ENCODE measurements around the gene CHRDL2.
"Not testable (repeated sequence)": the region's sequence is repeated elsewhere in the genome, so short reads cannot be mapped to it uniquely, and the experiment has no call there.

The CHRDL2 gene, protein sequence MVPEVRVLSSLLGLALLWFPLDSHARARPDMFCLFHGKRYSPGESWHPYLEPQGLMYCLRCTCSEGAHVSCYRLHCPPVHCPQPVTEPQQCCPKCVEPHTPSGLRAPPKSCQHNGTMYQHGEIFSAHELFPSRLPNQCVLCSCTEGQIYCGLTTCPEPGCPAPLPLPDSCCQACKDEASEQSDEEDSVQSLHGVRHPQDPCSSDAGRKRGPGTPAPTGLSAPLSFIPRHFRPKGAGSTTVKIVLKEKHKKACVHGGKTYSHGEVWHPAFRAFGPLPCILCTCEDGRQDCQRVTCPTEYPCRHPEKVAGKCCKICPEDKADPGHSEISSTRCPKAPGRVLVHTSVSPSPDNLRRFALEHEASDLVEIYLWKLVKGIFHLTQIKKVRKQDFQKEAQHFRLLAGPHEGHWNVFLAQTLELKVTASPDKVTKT

DNA sequence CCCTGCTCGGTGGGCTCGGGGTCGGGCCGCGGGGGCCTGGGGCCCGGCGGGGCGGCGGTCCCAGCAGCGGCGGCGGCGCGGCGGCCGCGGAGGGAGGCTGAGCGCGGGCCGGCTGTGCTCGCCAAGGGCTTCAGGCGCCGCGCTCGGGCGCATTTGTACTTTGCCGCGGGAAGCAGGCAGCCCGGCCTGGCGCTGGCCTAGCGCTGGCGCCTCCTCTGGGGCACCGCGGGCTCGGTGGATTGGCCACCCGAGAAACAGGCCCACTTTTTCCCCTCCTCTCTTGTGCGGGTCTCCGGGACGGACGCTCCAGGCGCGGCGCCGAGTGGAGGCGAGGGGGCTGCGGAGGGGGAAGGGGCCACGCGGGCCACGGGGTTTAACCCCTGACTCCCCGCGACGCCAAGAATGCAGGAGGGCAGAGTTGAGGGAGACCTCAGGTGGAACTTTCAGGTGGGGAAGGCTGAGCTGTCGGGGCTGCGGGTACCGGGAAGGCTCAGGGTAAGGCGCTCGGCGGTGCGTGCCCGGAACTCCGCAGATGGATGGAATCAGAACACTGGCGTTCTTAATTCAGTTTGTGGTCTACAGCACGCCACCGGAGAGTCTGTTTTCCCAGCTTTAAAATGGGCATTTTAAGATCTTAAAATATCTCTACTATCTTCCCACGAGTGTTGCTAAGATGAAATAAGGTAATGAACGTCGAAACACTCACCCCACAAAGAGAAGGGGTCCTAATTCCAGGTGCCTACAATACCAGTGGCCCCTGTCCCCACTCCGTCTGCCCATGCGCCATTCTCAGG, at the start of gene CHRDL2:
CHRDL2 (minus strand) TSS at position 126 of the 794 bp plus-strand sequence. CDS start 538 bp downstream, outside the sequence.
- DNase-seq (ENCODE audit: low read depth): no peak

- no peak for DNase-seq (ENCODE audit: low read depth)
These were observed 49.2 kb upstream of the CHRDL2 start for GRCh38 chr11:74780248-74781005.

GRCh38 chr11:74778581-74778980, 47.4 kb upstream of the CHRDL2 start:
- no peak for DNase-seq (ENCODE audit: low read depth)

GRCh38 chr11:74777877-74778276, 46.7 kb upstream of the CHRDL2 start:
- DNase-seq (ENCODE audit: low read depth): no peak

DNA sequence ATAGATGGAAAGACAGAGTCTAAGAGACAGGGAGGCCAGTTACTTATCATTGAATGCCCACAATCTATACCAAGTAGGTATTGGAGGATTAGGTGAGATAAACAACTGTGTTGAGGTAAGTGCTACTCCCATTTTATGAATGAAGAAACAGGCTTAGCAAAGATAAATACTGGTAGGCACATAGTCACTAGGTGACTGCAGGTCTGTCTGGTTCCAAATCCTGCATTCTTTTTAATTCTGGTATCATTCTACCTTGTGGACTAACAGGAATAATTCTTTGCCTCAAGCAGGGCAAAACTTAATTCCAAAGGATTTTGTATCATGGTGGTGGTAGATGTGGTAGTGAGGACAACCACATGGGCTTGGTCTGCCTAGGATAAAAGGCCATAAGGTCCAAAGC, 45.8 kb upstream of the CHRDL2 start:
- DNase-seq (ENCODE audit: low read depth): no peak

DNA sequence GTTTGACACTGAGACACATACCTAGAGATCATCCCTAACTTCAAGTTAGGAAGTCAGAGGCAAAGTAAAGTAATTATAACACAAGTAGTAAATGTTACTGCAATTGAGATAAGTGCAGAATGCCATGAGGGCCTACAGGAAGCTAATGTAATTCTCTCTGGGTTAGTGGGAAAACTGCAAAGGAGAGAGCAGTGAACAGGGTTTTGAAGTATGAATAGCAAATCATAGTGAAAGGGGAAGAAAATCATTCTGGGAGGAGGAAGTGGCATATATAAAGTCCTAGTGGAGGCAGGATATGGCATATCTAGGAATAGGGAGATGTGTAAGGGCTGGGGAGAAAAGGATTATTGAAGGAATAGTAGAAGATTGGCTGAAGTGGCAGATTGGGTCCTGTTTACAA, 45.3 kb upstream of the CHRDL2 start:
- no peak for DNase-seq (ENCODE audit: low read depth)

DNA sequence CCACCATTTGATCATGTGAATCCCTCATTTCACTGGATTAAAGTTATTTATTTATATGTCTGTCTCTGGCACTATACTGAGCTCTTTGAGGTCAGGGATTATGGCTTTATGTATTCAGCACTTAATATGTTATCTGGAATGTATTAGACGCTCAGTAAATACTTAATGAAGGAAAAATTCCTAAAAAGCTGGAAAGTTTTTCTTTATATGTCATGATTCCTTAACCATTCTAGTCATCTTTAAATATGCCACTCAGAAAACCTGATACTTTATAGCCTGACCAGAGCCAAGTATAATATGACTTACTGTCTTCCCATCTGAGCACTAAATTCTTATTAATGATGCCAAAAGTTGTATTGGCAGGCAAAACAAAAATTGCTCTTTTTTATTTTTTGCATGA, 44.5 kb upstream of the CHRDL2 start:
- no peak for DNase-seq (ENCODE audit: low read depth)

DNA sequence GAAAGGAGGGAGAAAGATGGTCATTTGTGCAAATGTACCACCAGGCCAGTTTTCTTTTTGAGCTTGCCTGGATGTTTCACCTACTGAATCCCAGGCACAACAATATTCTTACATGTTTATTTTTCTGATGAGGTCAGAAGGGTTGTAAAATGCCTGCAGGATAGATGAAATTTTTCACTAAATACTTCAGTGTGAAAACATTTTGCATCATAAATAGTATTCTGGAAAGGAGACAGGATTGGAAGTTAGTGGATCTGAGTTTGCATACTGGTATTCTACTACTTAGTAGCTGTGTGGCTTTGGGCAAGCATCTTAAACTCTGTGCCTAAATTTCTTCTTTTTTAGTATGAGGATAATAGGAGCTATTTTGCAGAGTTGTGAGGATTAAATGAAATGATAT, 42.2 kb upstream of the CHRDL2 start:
- DNase-seq (ENCODE audit: low read depth): no peak

DNA sequence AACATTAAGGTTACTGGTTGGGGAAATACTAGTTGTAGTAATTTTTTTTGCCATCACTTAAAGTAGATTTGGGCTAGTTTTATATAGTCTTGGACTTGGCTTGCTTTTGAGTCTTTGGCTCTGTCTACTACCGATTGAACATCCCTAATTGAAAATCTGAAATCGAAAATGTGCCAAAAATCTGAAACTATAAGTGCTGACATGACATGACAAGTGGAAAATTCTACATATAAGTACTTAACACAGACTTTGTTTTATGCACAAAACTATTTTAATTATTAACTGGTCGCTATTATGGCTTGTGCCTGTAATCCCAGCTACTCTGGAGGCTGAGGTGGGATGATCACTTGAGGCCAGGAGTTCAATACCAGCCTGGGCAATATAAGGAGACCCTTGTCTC, 39.9 kb upstream of the CHRDL2 start:
- no peak for DNase-seq (ENCODE audit: low read depth)

GRCh38 chr11:74770456-74770855, 39.2 kb upstream of the CHRDL2 start:
- DNase-seq (ENCODE audit: low read depth): no peak

- no peak for DNase-seq (ENCODE audit: low read depth)
These were observed 38.0 kb upstream of the CHRDL2 start for GRCh38 chr11:74769055-74769707.

- not testable (repeated sequence) for DNase-seq (ENCODE audit: low read depth)
These were observed 37.0 kb upstream of the CHRDL2 start for GRCh38 chr11:74768172-74768651.

DNA sequence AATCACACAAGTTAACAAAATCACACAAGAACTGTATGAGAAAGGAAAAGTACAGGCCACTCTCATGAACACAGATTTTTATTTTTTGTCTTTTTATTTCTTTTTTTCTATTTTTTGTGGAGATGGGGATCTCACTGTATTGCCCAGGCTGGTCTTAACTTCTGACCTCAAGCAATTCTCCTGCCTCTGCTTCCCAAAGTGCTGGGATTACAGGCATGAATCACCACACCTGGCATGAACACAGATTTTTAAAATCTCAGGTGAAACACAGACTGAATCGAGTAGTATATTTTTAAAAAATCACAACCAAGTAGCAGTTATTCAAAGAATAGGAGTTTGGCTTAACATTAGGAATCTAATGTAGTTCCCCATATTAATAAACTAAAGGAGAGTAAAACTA, 35.7 kb upstream of the CHRDL2 start:
- DNase-seq (ENCODE audit: low read depth): no peak

DNA sequence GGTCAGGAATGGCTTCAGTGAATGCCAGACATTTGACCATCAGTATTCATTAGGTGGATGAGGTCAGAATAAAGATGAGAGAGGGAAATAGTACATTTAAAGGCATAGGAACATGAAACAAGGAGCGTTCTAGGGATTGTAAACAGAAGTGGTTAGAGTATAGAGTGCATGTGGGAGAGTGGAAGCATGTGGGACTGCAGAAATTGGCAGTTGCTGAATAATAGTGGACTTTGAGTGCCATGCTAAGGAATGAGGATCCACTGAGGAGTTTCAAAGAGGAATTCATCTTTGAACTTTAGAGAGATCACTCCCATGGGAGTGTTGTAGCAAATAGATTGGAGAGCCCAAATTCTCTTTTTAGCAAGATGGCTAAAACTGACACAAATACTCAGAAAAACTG, 25.3 kb upstream of the CHRDL2 start:
- no peak for DNase-seq (ENCODE audit: low read depth)

- no peak for DNase-seq (ENCODE audit: low read depth)
These were observed 24.3 kb upstream of the CHRDL2 start for GRCh38 chr11:74755395-74755995.

GRCh38 chr11:74754507-74755252, 23.5 kb upstream of the CHRDL2 start:
- DNase-seq (ENCODE audit: low read depth): no peak

GRCh38 chr11:74751303-74751702, 20.1 kb upstream of the CHRDL2 start:
- DNase-seq (ENCODE audit: low read depth): no peak

DNA sequence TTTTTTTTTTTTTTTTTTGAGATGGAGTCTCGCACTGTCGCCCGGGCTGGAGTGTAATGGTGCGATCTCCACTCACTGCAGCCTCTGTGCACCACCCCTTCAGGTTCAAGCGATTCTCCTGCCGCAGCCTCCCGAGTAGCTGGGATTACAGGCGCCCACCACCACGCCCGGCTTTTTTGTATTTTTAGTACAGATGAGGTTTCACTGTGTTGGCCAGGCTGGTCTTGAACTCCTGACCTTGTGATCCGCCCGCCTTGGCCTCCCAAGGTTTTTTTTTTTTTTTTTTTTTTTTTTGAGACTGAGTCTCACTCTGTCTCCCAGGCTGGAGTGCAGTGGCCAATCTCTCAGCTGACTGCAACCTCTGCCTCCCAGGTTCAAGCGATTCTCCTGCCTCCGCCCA, 19.4 kb upstream of the CHRDL2 start:
- not testable (repeated sequence) for DNase-seq (ENCODE audit: low read depth)

DNA sequence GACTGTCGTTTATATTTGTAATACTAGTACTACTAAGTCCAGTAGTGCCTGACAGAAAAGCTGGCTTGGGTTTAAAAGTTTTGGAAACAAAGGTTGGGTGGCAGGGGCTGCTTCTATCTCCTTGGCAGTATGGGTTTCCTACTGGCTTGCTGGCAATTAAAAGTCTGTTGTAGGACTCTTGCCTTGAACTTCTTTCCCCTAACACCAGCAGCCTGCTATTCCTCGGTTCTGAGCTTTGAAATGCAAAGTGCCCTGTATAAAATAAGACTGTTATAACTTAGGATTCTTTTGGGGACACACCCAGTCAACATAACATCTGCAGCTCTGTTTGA, 18.7 kb upstream of the CHRDL2 start:
- no peak for DNase-seq (ENCODE audit: low read depth)

DNA sequence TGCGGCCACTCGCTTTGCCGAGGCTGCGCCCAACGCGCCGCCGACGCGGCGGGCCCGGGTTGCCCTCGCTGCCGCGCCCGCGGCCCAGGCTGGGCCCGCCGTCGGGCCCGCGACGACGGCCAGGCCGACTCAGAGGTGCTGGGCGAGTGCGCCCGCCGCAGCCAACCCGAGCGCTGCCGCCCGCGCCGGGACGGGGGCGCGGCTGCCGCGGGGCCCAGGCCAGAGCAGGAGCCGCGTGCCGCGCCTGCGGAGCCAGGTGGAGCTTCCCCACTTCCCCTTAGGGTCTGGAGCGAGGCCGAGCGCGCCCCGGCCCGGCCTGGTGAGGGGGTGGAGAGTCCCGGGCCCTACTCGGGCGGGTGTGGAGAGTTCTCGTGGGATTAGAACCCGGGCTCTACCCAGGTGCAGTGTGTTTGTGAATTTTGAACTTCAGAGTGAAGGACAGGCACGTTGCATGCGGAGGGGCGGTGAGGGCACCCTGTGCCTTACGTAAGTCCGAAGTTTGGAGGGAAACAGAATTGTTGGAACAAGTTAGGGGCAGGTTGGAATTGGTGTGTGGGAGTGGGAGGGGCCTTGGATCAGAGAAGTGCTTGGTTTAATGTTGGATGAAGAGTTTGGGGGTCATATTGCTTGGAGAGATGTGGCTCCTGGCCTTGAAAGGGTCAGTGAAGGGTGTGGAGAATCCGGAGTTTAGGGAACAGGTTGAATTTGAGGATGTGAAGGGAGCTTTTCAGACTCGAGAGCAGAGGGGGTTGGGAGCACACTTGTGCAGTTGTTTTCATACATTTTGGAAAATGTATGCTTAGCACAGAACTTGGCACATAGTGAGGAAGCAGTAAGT, 18.1 kb upstream of the CHRDL2 start:
- peak; percentile 51 for DNase-seq (ENCODE audit: low read depth)

All from stimulated activated CD8-positive, alpha-beta memory T cell treated with anti-CD3 and anti-CD28 coated beads, Interleukin-12 subunit alpha, Interleukin-12 subunit beta, amount 100 ng/mL, for 4 hours (primary cell).